NCI-H2196 (cell line): ENCODE measurements around the gene GRID2IP.
"Not testable (repeated sequence)": the region's sequence is repeated elsewhere in the genome, so short reads cannot be mapped to it uniquely, and the experiment has no call there.

Experiments used
- DNase-seq: peaks from one replicate; lab custom pipeline; 2025; ENCODE audit not compliant: unreplicated experiment; lab: John Stamatoyannopoulos, UW

GRID2IP gene

GRCh38 chr7:6495597-6496262 lies 55.5 kb downstream of the GRID2IP start:
- DNase-seq, result no peak

GRCh38 chr7:6494365-6494764 lies 56.9 kb downstream of the GRID2IP start:
- no peak for DNase-seq

- no peak for DNase-seq
Measured at GRCh38 chr7:6491194-6491593, 60.1 kb downstream of the GRID2IP start.

GRCh38 chr7:6489612-6490011 lies 61.6 kb downstream of the GRID2IP start:
- no peak for DNase-seq

- DNase-seq, result no peak
Measured at GRCh38 chr7:6487184-6487545, 64.1 kb downstream of the GRID2IP start.

- DNase-seq, result no peak
Measured at GRCh38 chr7:6486438-6487183, 64.7 kb downstream of the GRID2IP start.

GRCh38 chr7:6482743-6483119 lies 68.5 kb downstream of the GRID2IP start:
- no peak for DNase-seq

- DNase-seq, result no peak
Measured at GRCh38 chr7:6482307-6482706, 69.0 kb downstream of the GRID2IP start.

GRCh38 chr7:6481445-6481844 lies 69.8 kb downstream of the GRID2IP start:
- no peak for DNase-seq

- DNase-seq, result no peak
Measured at GRCh38 chr7:6480323-6480660, 71.0 kb downstream of the GRID2IP start.

GRCh38 chr7:6479067-6479466 lies 72.2 kb downstream of the GRID2IP start:
- no peak for DNase-seq

- no peak for DNase-seq
Measured at GRCh38 chr7:6478186-6478585, 73.1 kb downstream of the GRID2IP start.

- no peak for DNase-seq
Measured at GRCh38 chr7:6477318-6477660, 74.0 kb downstream of the GRID2IP start.

GRCh38 chr7:6476596-6477317 lies 74.5 kb downstream of the GRID2IP start:
- DNase-seq, result no peak

GRCh38 chr7:6475433-6476186 lies 75.7 kb downstream of the GRID2IP start:
- no peak for DNase-seq

GRCh38 chr7:6465862-6466261 lies 85.4 kb downstream of the GRID2IP start:
- no peak for DNase-seq

GRCh38 chr7:6463609-6464008 lies 87.7 kb downstream of the GRID2IP start:
- not testable (repeated sequence) for DNase-seq

GRCh38 chr7:6461946-6462550 lies 89.2 kb downstream of the GRID2IP start:
- no peak for DNase-seq

GRCh38 chr7:6460990-6461584 lies 90.2 kb downstream of the GRID2IP start:
- DNase-seq, result no peak

GRCh38 chr7:6460303-6460702 lies 91.0 kb downstream of the GRID2IP start:
- no peak for DNase-seq

- DNase-seq, result not testable (repeated sequence)
Measured at GRCh38 chr7:6458676-6459075, 92.6 kb downstream of the GRID2IP start.
